HFFc6 (cell line): Measurements from ENCODE around the gene FOXS1. TPM values are rescaled to one million over a fixed set of nuclear protein-coding genes. Genes with fewer than 3 reads are reported as not detected.
A peak's percentile ranks its signal among the peaks of the same experiment; 100 is the strongest.

Source experiments
- DNase-seq: peaks from one replicate; pipeline ENCODE4 v3.0.0-alpha.2; 2018
- H3K27ac Mint-ChIP-seq: 2 replicates; pipeline ENCODE4 v1.8.0; 2020; ENCODE audit warnings: mild to moderate bottlenecking, mixed read lengths
- H3K27me3 Mint-ChIP-seq: 2 replicates; pipeline ENCODE4 v1.8.0; 2021; ENCODE audit warnings: mild to moderate bottlenecking, moderate library complexity, mixed read lengths; ENCODE audit not compliant: insufficient read depth
- H3K36me3 Mint-ChIP-seq: 2 replicates; pipeline ENCODE4 v1.8.0; 2021; ENCODE audit warnings: low read depth, mixed read lengths
- H3K4me1 Mint-ChIP-seq: 2 replicates; pipeline ENCODE4 v1.8.0; 2020; ENCODE audit warnings: low read depth, mixed read lengths
- H3K4me3 Mint-ChIP-seq: 2 replicates; pipeline ENCODE4 v1.8.0; 2020; ENCODE audit warnings: mild to moderate bottlenecking, moderate library complexity, mixed read lengths
- H3K9me3 Mint-ChIP-seq: 2 replicates; pipeline ENCODE4 v1.8.0; 2020; ENCODE audit warnings: mild to moderate bottlenecking, mixed read lengths
- total RNA-seq, 6 experiments: library from RNA; stranded (reverse); fragmentation: NEBNext Ultra II Directional; extraction: Animal tissue kit (Norgen Biotek cat#: 25700); gene quantifications; 2 replicates in 1 of 6; 3 replicates in 5 of 6; pipeline ENCODE4 v1.2.3, GENCODE V29; 2021
- TF ChIP-seq, protein P1 (sequence below): fragments of 200-600 bp; sonication (generic); IDR thresholded peaks from 2 replicates; pipeline ENCODE4 v1.5.0; 2021; ENCODE audit warnings: antibody characterized with exemption, mild to moderate bottlenecking

FOXS1 gene
- total RNA-seq, 6 experiments from 2014 or later = not detected

DNA sequence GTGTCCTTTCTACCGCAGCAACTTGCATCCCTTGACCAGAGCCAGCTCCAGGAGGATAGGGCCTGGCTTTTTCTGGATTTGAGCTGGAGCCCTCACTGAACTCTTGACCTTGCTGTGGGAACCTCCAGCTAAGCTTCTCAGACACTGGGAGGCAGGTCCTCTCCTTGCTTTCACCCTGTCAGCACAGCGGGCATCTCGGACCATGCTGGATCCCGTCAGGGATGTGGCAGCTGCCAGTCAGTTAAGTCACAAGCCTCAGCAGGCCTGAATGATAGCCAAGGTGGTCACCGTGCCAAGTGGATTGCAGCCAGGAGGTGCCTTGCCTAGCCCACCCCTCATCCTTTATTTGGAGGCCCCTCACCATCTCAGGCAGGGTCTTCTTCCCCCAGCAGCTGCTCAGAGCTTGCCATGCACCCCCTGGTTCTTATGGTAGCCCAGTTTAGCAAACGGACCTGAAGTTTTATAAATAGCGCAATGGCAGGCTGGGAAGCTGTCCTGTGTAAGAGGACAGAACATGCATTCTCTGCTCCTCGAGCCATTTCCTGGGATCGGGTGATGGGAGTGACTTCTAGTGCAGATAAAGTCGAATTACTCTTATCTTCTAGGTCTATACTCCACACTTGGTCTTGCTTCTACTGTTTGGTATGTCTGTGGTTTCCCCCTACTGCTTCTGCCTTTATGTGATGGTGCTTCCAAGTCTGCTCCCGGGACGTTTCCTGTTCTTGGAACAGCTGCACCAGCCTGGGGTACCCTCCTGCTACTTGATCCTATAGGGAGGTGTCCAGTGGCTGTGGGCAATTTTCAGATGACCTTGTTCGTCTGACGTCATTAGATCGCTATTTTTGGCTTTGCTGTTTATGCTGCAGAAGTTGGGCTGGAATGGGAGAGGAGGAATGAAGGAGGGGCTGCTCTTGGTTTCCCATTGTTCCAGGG lies 33.3 kb downstream of the FOXS1 start:
- Mint-ChIP-seq H3K4me1 (peaks cover 46% of the 10 kb centered on the region), H3K36me3 (no peaks in the 10 kb centered on the region; the same call in 1 of the 2 replicates), H3K4me3 (peak overlapping the region; percentile 17), H3K9me3 (no peaks in the 10 kb centered on the region), H3K27me3 (no peaks in the 10 kb centered on the region; the same call in 1 of the 2 replicates), H3K27ac (peak overlapping the region; percentile 50)
- TF ChIP-seq, protein P1, sequence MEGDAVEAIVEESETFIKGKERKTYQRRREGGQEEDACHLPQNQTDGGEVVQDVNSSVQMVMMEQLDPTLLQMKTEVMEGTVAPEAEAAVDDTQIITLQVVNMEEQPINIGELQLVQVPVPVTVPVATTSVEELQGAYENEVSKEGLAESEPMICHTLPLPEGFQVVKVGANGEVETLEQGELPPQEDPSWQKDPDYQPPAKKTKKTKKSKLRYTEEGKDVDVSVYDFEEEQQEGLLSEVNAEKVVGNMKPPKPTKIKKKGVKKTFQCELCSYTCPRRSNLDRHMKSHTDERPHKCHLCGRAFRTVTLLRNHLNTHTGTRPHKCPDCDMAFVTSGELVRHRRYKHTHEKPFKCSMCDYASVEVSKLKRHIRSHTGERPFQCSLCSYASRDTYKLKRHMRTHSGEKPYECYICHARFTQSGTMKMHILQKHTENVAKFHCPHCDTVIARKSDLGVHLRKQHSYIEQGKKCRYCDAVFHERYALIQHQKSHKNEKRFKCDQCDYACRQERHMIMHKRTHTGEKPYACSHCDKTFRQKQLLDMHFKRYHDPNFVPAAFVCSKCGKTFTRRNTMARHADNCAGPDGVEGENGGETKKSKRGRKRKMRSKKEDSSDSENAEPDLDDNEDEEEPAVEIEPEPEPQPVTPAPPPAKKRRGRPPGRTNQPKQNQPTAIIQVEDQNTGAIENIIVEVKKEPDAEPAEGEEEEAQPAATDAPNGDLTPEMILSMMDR = no peak
- DNase-seq = peak; percentile 50

DNA sequence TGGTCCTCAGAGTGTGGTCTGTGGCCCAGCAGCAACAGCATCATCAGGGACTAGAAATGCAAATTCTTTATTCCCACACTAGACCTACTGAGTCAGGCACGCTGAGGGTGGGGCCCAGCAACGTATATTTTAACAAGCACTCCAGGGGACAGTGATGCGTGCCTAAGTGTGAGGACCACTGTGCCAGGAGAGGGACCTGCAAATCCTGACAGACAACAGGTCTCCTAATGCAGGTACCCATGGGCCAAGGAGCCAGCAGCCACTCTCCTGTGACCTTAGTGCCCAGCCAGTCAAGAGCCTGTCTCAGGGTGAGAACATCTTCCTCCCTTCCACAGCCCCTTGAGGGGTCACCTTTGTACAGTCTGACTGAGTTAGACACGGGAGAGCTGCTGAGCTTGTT lies 34.2 kb downstream of the FOXS1 start:
- Mint-ChIP-seq H3K9me3 (no peaks in the 10 kb centered on the region), H3K27me3 (no peaks in the 10 kb centered on the region; the same call in 1 of the 2 replicates), H3K27ac (peak overlapping the region; percentile 90), H3K4me3 (no peak overlapping the region), H3K4me1 (peaks cover 46% of the 10 kb centered on the region), H3K36me3 (peaks cover 4% of the 10 kb centered on the region; the same call in 1 of the 2 replicates)
- no peak for DNase-seq
- TF ChIP-seq, protein P1 = no peak

DNA sequence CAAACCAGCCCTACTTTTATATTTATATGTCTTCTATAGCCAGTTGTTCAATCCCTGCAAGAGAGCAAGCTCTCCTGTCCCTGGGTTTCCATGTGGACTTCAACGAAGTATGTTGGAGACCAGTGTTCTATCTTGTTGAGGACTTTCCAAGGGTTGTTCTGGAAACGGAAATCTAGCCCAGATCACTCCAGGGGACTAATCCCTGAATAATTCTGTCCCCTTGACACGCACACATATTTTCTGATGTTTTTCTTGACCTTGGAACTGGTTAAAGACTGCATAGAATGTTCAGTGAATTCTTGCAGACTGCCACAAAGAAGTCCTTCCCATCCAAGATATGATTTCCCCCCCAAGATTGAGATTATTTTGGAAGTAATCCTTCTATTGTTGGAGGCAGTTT lies 35.7 kb downstream of the FOXS1 start:
- Mint-ChIP-seq H3K27ac (peak overlapping the region; percentile 90), H3K4me3 (no peak overlapping the region), H3K4me1 (peaks cover 39% of the 10 kb centered on the region), H3K9me3 (no peaks in the 10 kb centered on the region), H3K27me3 (no peaks in the 10 kb centered on the region; the same call in 1 of the 2 replicates), H3K36me3 (peaks cover 9% of the 10 kb centered on the region; the same call in 1 of the 2 replicates)
- TF ChIP-seq, protein P1 = no peak
- no peak for DNase-seq

DNA sequence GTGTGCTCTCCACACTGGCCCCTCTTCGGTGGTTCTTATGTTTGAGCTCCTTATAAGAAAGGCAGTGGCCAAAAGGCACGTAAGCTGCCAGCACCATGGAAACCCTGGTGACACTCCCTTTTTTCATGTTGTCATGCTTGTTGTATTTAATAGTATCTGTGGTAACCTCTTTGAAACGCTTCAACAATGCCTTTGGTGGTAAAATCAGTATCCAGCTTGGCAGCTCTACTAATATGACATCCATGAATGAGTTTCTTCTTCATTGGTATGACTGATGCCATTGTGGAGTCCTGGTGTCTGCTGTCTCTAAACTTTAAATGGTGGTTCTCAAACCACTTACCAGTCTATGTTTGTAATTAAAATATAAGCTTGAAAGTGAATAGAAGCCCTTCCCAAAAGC lies 36.9 kb downstream of the FOXS1 start:
- TF ChIP-seq, protein P1 = no peak
- Mint-ChIP-seq H3K4me3 (no peak overlapping the region), H3K4me1 (peaks cover 39% of the 10 kb centered on the region), H3K9me3 (no peaks in the 10 kb centered on the region), H3K27ac (peak overlapping the region; percentile 19; the same call in 1 of the 2 replicates), H3K36me3 (peaks cover 9% of the 10 kb centered on the region; the same call in 1 of the 2 replicates), H3K27me3 (no peaks in the 10 kb centered on the region; the same call in 1 of the 2 replicates)
- DNase-seq = no peak

DNA sequence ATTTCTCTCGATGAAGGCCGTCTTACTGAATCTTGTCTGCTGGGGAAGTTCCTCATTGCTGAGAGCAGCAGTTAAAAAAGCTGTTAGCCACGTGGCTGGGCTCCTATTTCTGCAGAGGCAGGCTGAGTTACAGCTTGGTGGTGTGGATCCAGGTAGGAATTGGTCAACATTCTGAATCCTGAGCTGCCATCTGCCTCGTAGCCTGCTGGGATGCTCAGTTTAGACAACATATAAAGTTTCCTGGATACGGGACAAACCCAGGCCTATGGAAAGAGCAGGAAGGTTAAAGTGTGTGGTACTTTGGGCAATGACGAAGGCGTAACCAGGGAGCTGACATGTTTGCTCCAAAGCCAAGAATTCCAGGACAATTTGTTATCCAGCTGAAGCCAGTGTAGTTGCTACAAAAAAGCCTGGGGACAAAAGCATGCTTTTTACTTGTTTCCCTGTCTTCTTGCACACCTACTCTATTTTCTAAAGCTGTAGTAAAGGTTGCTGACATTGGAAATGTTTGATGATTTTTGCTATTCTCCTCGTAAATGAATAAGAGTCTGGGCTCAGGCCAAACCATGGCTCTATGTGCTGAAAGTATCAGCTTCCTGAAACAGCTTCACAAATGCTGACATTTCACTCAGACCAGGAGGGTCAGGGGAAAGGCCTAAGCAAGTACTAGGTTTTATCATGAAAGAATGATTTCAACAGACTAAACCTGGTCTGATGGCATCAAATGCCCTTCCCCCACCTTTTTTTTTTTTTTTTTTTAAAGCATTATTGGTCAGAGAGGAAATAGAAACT lies 38.6 kb downstream of the FOXS1 start:
- H3K36me3 Mint-ChIP-seq = peaks cover 9% of the 10 kb centered on the region; the same call in 1 of the 2 replicates
- no peak overlapping the region for H3K4me3 Mint-ChIP-seq
- TF ChIP-seq, protein P1 = no peak
- H3K27ac Mint-ChIP-seq = peak overlapping the region; percentile 26; the same call in 1 of the 2 replicates
- no peaks in the 10 kb centered on the region for H3K9me3 Mint-ChIP-seq
- no peaks in the 10 kb centered on the region; the same call in none of the 2 replicates for H3K27me3 Mint-ChIP-seq
- peaks cover 26% of the 10 kb centered on the region for H3K4me1 Mint-ChIP-seq
- DNase-seq = no peak
